Activated T-cell treated with anti-CD3 and anti-CD28 coated beads, Interleukin-2, amount 50 U/mL, for 72 hours (primary cell): Measurements from ENCODE around the gene PRCD. TPM values are rescaled to one million over a fixed set of nuclear protein-coding genes. Genes with fewer than 3 reads are reported as not detected.
"Not testable (repeated sequence)": the region's sequence is repeated elsewhere in the genome, so short reads cannot be mapped to it uniquely, and the experiment has no call there.

ENCODE experiments used
- ATAC-seq, 2 donors: fragments of 150-1000 bp; cut with Tn5 transposase; replicated peaks in 1 of 2; 2 replicates each; pipeline ENCODE4 v1.10.0; 2021; ENCODE audit warnings: moderate library complexity in 2 of 2, mild to moderate bottlenecking in 1 of 2
- DNase-seq, 2 donors: peaks; one replicate each; pipeline ENCODE4 v3.0.0; 2021 to 2022; ENCODE audit warnings: mixed read lengths in 1 of 2
- H3K27ac Mint-ChIP-seq: one replicate; pipeline ENCODE4 v1.8.0; 2022; ENCODE audit warnings: mild to moderate bottlenecking, moderate library complexity, mixed read lengths
- H3K27me3 Mint-ChIP-seq: one replicate; pipeline ENCODE4 v1.8.0; 2022; ENCODE audit warnings: low read depth, mixed read lengths
- H3K36me3 Mint-ChIP-seq, 2 donors: one replicate each; pipeline ENCODE4 v1.8.0; 2022; ENCODE audit warnings: mixed read lengths in 2 of 2, mild to moderate bottlenecking in 1 of 2; ENCODE audit not compliant: insufficient read depth in 2 of 2
- H3K4me1 Mint-ChIP-seq: one replicate; pipeline ENCODE4 v1.8.0; 2022; ENCODE audit warnings: low read depth, mixed read lengths
- H3K4me3 Mint-ChIP-seq, 2 donors: one replicate each; pipeline ENCODE4 v1.8.0; 2022; ENCODE audit warnings: mild to moderate bottlenecking in 2 of 2, mixed read lengths in 2 of 2, moderate library complexity in 2 of 2
- H3K9me3 Mint-ChIP-seq, 2 donors: one replicate each; pipeline ENCODE4 v1.8.0; 2022; ENCODE audit warnings: mixed read lengths in 2 of 2
- total RNA-seq, 2 donors: library from RNA; stranded (reverse); gene quantifications; one replicate each; pipeline ENCODE4 v1.2.3, GENCODE V29; 2022

The PRCD gene
- total RNA-seq, 2 donors from 2014 or later = 1.1 to 1.5 TPM

GRCh38 chr17:76563359-76563758 lies 23.5 kb downstream of the PRCD start:
- not testable (repeated sequence) for H3K9me3 Mint-ChIP-seq, H3K27me3 Mint-ChIP-seq, ATAC-seq, DNase-seq
- peak overlapping the region in 1 of 2 donors; percentile 65 for H3K4me3 Mint-ChIP-seq
- peaks cover 12 to 38% of the 10 kb centered on the region in 2 donors for H3K36me3 Mint-ChIP-seq
- peaks cover 91% of the 10 kb centered on the region for H3K4me1 Mint-ChIP-seq
- peak overlapping the region; percentile 83 for H3K27ac Mint-ChIP-seq

GRCh38 chr17:76564991-76565727 lies 25.3 kb downstream of the PRCD start:
- peaks cover 9 to 33% of the 10 kb centered on the region in 2 donors for H3K36me3 Mint-ChIP-seq
- ATAC-seq (peak; percentile 65 to 69), DNase-seq (peak; percentile 51 to 58)
- H3K4me1 Mint-ChIP-seq = peaks cover 77% of the 10 kb centered on the region
- peak overlapping the region; percentile 77 for H3K27ac Mint-ChIP-seq
- not testable (repeated sequence) for H3K27me3 Mint-ChIP-seq, H3K9me3 Mint-ChIP-seq
- peak overlapping the region in 1 of 2 donors; percentile 11 for H3K4me3 Mint-ChIP-seq

DNA sequence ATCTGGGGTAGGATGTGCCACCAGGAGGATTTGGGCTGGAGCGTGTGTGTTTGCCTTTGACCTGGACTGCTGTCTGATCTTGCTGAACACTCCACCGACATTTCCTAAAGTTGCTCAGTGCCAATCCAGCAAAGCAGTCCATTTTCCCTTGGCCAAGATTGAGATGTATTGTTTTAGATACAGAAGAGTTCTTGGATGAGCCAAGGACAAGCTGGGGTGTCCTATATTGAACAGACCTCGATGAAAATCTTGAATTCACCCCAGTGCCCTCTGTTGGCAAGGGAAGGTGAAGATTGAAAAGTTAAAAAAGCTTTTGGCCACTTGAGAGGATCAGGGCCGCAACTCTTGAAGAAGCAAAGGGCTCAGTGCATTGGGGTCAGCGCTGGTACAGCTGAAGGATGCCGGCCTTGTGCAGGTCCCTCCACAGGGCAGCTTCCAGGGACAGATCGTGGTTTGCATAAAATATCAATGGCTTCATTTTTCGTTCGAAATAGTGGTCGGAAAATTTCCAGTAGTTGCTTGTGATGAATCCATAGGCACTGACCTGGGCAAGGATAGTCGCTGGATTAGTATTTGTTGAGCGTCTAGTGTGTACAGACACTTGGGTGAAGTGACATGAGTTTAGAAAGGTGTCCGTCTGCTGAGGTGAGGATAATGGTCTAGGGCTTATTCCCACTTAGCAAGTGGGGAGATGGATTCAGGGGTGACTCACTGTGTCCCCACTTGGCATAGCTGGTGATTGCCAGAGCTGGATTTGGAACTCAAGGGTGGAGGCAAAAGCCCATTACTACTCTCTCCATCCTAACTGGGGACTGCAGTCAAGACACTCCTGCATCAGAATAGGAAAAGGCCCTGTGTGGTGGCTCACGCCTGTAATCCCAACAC lies 26.1 kb downstream of the PRCD start:
- no peaks in the 10 kb centered on the region for H3K27me3 Mint-ChIP-seq
- H3K9me3 Mint-ChIP-seq = no peaks in the 10 kb centered on the region
- DNase-seq (no peak), ATAC-seq (no peak)
- H3K36me3 Mint-ChIP-seq = peaks cover 9 to 30% of the 10 kb centered on the region in 2 donors
- peak overlapping the region in 1 of 2 donors; percentile 11 for H3K4me3 Mint-ChIP-seq
- peak overlapping the region; percentile 77 for H3K27ac Mint-ChIP-seq
- peaks cover 69% of the 10 kb centered on the region for H3K4me1 Mint-ChIP-seq

- H3K27me3 Mint-ChIP-seq = no peaks in the 10 kb centered on the region
- H3K4me1 Mint-ChIP-seq = peaks cover 63% of the 10 kb centered on the region
- DNase-seq = no peak
- no peaks in the 10 kb centered on the region for H3K9me3 Mint-ChIP-seq
- no peak overlapping the region for H3K27ac Mint-ChIP-seq
- no peak for ATAC-seq
- peaks cover 8 to 28% of the 10 kb centered on the region in 2 donors for H3K36me3 Mint-ChIP-seq
- no peak overlapping the region for H3K4me3 Mint-ChIP-seq
These were observed 26.7 kb downstream of the PRCD start for GRCh38 chr17:76566613-76566943.

- Mint-ChIP-seq H3K27me3 (no peaks in the 10 kb centered on the region), H3K9me3 (no peaks in the 10 kb centered on the region), H3K4me1 (peaks cover 58% of the 10 kb centered on the region), H3K27ac (no peak overlapping the region), H3K4me3 (no peak overlapping the region), H3K36me3 (peaks cover 4 to 24% of the 10 kb centered on the region in 2 donors)
- ATAC-seq (no peak), DNase-seq (no peak)
These were observed 27.2 kb downstream of the PRCD start for GRCh38 chr17:76566988-76567431.

GRCh38 chr17:76567634-76568432 lies 28.0 kb downstream of the PRCD start:
- Mint-ChIP-seq H3K27ac (no peak overlapping the region), H3K4me3 (no peak overlapping the region), H3K27me3 (no peaks in the 10 kb centered on the region), H3K36me3 (peaks cover 4 to 20% of the 10 kb centered on the region in 2 donors), H3K9me3 (no peaks in the 10 kb centered on the region), H3K4me1 (peaks cover 51% of the 10 kb centered on the region)
- DNase-seq (no peak), ATAC-seq (no peak)

GRCh38 chr17:76568811-76569221 lies 29.0 kb downstream of the PRCD start:
- H3K4me1 Mint-ChIP-seq = peaks cover 44% of the 10 kb centered on the region
- no peak overlapping the region for H3K27ac Mint-ChIP-seq
- DNase-seq (no peak), ATAC-seq (no peak)
- peaks cover 4 to 17% of the 10 kb centered on the region in 2 donors for H3K36me3 Mint-ChIP-seq
- H3K27me3 Mint-ChIP-seq = no peaks in the 10 kb centered on the region
- no peak overlapping the region for H3K4me3 Mint-ChIP-seq
- no peaks in the 10 kb centered on the region for H3K9me3 Mint-ChIP-seq

DNA sequence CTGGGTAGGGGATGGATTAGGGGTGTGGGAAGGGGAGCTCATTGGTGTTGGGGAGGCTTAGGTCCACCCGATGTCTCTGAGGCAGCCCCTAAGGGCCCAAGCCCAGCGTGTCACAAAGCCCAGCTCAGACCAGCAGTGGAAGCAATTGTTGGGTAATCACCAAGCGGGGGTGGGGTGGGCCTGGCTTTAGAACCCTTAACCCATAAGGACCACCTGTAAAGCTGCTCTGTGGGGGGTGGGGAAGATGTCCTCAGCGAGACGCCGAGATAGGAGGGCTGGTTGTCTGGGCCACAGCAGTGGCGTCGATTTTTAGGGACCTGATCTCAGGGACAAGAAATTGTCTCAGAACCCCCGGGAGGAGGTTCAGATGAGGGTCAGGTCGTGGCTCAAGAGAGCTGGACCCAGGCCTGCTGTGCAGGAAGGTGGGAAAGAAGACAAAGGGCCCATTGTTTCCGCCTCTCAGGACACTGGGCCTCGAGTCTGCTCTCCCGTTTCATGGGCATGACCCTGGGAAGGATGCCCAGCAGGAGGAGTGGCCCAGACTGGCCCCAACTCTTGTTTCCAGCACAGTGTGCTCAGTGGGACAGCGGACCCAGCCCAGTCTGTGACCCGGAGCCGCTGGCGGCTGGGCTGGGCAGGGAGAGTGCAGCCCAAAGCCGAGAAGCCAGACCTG lies 29.9 kb downstream of the PRCD start:
- Mint-ChIP-seq H3K9me3 (no peaks in the 10 kb centered on the region), H3K36me3 (peaks cover 4 to 13% of the 10 kb centered on the region in 2 donors), H3K4me3 (no peak overlapping the region), H3K27ac (no peak overlapping the region), H3K27me3 (no peaks in the 10 kb centered on the region), H3K4me1 (peaks cover 39% of the 10 kb centered on the region)
- ATAC-seq = no peak
- DNase-seq = no peak

DNA sequence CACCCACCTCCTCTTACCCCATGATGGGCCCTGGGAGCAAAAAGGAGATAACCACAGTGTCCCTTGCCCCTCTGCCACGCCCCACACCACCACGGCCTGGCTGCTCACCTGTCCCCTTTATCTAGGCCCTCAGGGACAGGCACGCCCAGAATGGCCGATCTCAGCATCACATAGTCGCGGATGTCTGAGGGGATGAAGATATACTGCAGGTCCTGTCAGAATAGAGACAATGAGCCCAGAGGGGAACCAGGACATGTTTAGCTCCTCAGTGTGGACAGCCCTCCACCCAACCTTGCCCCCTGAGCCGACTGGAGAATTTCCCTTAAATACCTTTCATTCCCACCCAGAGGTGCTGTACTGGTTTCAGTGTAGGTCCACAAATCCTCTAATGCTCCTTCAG lies 30.6 kb downstream of the PRCD start:
- DNase-seq = no peak
- ATAC-seq = peak in 1 of 2 donors; percentile 4
- Mint-ChIP-seq H3K27ac (no peak overlapping the region), H3K4me1 (peaks cover 32% of the 10 kb centered on the region), H3K4me3 (no peak overlapping the region), H3K36me3 (peaks cover under 1 to 9% of the 10 kb centered on the region in 2 donors), H3K27me3 (no peaks in the 10 kb centered on the region), H3K9me3 (no peaks in the 10 kb centered on the region)

DNA sequence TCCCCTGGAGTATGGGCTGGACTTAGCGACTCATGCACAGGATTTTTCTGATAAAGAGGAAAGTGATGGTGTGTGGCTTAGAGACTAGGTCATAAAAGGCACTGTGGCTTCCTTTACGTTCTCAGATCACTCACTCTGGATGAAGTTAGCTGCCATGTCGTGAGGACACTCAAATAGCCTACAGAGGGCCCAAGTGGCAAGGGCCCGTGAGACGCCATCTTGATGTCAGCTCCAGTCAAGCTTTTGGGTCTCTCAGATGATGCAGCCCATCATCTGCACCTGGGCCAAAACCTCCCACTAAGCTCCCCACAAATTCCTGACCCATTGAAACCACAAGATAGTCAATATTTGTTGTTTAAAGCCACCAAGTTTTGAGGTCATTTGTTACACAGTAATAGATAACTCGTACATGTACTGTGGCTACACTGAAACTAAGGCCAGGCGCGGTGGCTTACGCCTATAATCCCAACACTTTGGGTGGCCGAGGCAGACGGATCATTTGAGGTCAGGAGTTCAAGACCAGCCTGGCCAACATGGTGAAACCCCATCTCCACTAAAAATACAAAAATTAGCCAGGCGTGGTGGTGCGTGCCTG lies 31.1 kb downstream of the PRCD start:
- H3K27ac Mint-ChIP-seq = no peak overlapping the region
- no peak for DNase-seq
- H3K36me3 Mint-ChIP-seq = peaks cover 0 to 4% of the 10 kb centered on the region in 2 donors
- ATAC-seq = peak in 1 of 2 donors; percentile 16
- H3K9me3 Mint-ChIP-seq = no peaks in the 10 kb centered on the region
- H3K27me3 Mint-ChIP-seq = no peaks in the 10 kb centered on the region
- H3K4me3 Mint-ChIP-seq = no peak overlapping the region
- peaks cover 27% of the 10 kb centered on the region for H3K4me1 Mint-ChIP-seq

DNA sequence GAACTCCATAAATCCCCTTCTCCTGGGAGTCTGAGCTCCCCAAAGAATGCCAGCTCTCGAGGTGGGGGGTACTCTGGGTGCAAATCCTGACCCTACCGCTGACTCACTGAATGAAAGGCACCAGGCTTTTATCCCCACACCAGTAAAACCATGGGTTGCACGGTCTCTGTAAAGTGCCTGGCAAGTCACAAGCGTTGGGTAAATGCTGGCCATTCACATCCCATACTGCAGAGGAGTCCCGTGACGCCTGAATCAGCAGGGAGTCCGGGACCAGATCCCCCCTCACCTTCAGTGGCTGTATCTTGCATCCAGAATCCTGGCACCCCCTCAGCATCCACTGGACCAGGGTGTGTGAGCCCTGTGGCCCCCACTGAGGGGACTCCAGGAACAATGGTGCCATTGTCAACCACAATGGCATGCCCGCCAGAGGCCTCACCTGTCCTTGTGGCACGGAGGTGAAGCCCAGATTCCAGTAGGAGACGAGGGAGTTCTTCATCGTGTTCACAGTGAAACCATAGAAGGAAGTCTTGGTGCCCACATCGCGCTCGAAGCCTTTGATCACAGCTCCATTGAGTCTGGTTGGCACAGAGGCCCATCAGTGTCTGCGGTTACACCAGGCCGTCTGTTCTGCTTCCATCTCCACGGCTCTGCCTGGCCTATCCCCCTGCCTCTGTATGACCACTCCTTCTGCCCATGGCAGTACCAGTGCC lies 32.5 kb downstream of the PRCD start:
- no peaks in the 10 kb centered on the region for H3K27me3 Mint-ChIP-seq
- no peak overlapping the region for H3K4me3 Mint-ChIP-seq
- no peaks in the 10 kb centered on the region for H3K36me3 Mint-ChIP-seq
- H3K27ac Mint-ChIP-seq = no peak overlapping the region
- no peak for ATAC-seq
- peaks cover 13% of the 10 kb centered on the region for H3K4me1 Mint-ChIP-seq
- no peak for DNase-seq
- no peaks in the 10 kb centered on the region for H3K9me3 Mint-ChIP-seq

DNA sequence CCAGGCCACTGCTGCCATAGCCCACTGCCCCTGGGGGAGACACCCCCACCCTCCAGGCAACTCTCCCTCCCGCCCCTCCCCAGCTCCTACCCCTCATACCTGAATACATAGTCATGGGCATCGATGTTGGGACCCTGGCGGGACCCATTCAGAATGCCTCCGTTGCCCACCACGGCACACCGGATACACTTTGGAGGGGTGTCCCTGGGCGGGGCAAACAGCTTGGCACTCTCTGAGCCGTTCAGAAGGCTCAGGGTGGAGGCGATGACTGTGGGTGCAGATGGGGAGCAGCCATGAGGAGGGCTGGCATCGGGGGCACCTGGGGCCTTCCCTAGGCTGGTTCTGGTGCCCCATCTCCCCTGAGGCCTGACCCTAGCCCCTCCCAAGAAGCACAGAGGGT lies 33.3 kb downstream of the PRCD start:
- ATAC-seq (no peak), DNase-seq (no peak)
- Mint-ChIP-seq H3K4me3 (no peak overlapping the region), H3K27me3 (no peaks in the 10 kb centered on the region), H3K9me3 (no peaks in the 10 kb centered on the region), H3K36me3 (no peaks in the 10 kb centered on the region), H3K4me1 (peaks cover 6% of the 10 kb centered on the region), H3K27ac (no peak overlapping the region)
